Measurements from ENCODE around the gene PFDN6. TPM values are rescaled to one million over a fixed set of nuclear protein-coding genes. Genes with fewer than 3 reads are reported as not detected.
A peak's percentile ranks its signal among the peaks of the same experiment; 100 is the strongest.

The PFDN6 gene
- total and polyA plus RNA-seq, 2 of the 13 experiments (the other 11 are each of a cell fraction or from before 2014, with no cell fraction given), result 75.5 to 87.0 TPM

DNA sequence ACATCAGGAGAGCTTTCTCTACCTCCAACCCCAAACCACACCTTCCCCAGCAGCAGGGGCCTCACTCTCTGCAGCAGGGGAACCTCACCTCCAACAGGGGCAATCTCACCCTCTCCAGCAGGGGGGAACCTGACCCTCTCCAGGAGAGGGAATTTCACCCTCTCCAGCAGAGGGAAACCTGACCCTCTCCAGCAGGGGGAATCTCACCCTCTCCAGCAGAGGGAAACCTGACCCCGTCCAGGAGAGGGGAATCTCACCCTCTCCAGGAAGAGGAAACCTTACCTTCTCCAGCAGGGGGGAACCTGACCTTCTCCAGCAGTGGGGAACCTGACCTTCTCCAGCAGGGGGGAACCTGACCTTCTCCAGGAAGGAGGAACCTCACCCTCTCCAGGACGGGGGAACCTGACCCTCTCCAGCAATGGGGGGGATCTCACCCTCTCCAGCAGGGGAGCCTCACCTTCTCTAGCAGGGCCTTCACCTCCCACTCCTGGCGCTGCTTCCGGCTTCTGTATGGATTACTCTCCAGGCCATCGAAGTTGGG is 9.4 kb upstream of the PFDN6 start (continued):
- TF ChIP-seq, protein P1, sequence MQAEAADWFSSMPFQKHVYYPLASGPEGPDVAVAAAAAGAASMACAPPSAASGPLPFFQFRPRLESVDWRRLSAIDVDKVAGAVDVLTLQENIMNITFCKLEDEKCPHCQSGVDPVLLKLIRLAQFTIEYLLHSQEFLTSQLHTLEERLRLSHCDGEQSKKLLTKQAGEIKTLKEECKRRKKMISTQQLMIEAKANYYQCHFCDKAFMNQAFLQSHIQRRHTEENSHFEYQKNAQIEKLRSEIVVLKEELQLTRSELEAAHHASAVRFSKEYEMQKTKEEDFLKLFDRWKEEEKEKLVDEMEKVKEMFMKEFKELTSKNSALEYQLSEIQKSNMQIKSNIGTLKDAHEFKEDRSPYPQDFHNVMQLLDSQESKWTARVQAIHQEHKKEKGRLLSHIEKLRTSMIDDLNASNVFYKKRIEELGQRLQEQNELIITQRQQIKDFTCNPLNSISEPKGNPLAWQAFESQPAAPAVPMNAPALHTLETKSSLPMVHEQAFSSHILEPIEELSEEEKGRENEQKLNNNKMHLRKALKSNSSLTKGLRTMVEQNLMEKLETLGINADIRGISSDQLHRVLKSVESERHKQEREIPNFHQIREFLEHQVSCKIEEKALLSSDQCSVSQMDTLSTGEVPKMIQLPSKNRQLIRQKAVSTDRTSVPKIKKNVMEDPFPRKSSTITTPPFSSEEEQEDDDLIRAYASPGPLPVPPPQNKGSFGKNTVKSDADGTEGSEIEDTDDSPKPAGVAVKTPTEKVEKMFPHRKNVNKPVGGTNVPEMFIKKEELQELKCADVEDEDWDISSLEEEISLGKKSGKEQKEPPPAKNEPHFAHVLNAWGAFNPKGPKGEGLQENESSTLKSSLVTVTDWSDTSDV (CRISPR knock-in tag; IDR thresholded peaks at IDR 0.05), result no peak

DNA sequence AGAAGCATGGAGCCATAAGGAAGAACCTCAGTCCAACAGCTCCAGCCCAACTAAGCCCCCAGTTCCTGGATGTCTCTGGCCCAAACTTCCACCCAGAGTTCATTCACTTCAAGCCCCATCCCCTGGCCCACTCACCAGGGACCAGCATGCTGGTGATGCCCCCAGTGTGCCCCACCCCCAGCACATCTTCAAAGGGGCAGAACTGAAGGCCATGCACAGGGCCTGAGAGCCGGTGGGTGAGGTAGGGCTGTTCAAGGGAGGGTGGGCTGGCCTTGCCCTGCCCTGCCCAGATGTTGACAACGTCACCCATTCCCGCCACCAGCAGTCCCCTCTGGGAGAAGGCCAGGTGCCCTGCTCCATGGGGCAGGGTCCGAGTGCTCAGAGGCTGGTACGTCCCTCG is 8.9 kb upstream of the PFDN6 start:
- peaks cover 6% of the 10 kb centered on the region; the same call in 1 of the 2 replicates for H4K20me1 ChIP-seq (ENCODE audit: insufficient read depth, low read length)
- no peak overlapping the region for H2AFZ ChIP-seq (ENCODE audit: low read length)
- in situ Hi-C loops (cut with HindIII; ENCODE audit: extremely low pct_ligation_motif_present, low pct_unique_long_range_greater_than_20kb) (loop anchor here (25.0 kb wide), 1 partner anchor 132 kb away; the partner anchor contains the start of genes CUTA, PHF1 and SYNGAP1), intact Hi-C loops (cut with micrococcal nuclease; ENCODE audit: unreplicated experiment) (loop anchor here (1.0 kb wide), 3 partner anchors 19 to 111 kb away; partner anchors contain the start of gene KIFC1)
- ChIA-PET CTCF (ENCODE audit: low intra/inter-chr PET ratio, low total read pairs) (interaction anchor here (0.7 to 3.2 kb wide), 6 partner anchors 19 to 145 kb away, joined by 3 to 52 read pairs (median 10); partner anchors contain the start of genes KIFC1 and RGL2), POLR2A (interaction anchor here (2.2 to 4.7 kb wide), 2 partner anchors 8 to 19 kb away, joined by 5 to 20 read pairs; partner anchors contain the start of genes RPS18 and VPS52)
- no peak overlapping the region for H3K4me2 ChIP-seq (ENCODE audit: low read depth, low read length)
- peaks cover 15 to 56% of the 10 kb centered on the region in 2 experiments for H3K36me3 ChIP-seq (replicated peaks in 1 of 2; ENCODE audit: control insufficient read depth in 1 of 2, insufficient read depth in 2 of 2, low read length in 2 of 2)
- no peak overlapping the region for H3K4me3 ChIP-seq (replicated peaks in 1 of 3; ENCODE audit: insufficient read depth in 1 of 3, low read depth in 2 of 3, low read length in 3 of 3)
- H3K27ac ChIP-seq (ENCODE audit: extremely low read length, insufficient read depth, low read length), result peak overlapping the region; percentile 48
- no peak for ATAC-seq
- no TSS peak for BruUV-seq (replicated peaks)
- DNase-seq (ENCODE audit: low spot score), result no peak
- no peak overlapping the region for H3K9ac ChIP-seq (ENCODE audit: insufficient read depth, low read depth, low read length)
- peaks cover under 1% of the 10 kb centered on the region for H3K79me2 ChIP-seq (ENCODE audit: insufficient read depth, low read length)
- H3K9me3 ChIP-seq (ENCODE audit: low read length), result no peaks in the 10 kb centered on the region
- no peak for FAIRE-seq
- peaks cover 3% of the 10 kb centered on the region; the same call in 1 of the 2 replicates for H3K4me1 ChIP-seq (ENCODE audit: insufficient read depth, low read length)
- WGBS (ENCODE audit: low lambda C conversion rate), result 97% methylated on average over 6 of the region's 6 CpGs
- no peaks in the 10 kb centered on the region for H3K27me3 ChIP-seq (ENCODE audit: control insufficient read depth in 1 of 2, insufficient read depth in 2 of 2, low read length in 2 of 2)
- no peak for TF ChIP-seq SALL1 (CRISPR knock-in tag; IDR thresholded peaks at IDR 0.05)
- no peak for TF ChIP-seq SRSF9 (IDR thresholded peaks at IDR 0.05; ENCODE audit: borderline replicate concordance, insufficient read depth, low read depth, low read length, poor library complexity, severe bottlenecking)
- TF ChIP-seq, protein P2, sequence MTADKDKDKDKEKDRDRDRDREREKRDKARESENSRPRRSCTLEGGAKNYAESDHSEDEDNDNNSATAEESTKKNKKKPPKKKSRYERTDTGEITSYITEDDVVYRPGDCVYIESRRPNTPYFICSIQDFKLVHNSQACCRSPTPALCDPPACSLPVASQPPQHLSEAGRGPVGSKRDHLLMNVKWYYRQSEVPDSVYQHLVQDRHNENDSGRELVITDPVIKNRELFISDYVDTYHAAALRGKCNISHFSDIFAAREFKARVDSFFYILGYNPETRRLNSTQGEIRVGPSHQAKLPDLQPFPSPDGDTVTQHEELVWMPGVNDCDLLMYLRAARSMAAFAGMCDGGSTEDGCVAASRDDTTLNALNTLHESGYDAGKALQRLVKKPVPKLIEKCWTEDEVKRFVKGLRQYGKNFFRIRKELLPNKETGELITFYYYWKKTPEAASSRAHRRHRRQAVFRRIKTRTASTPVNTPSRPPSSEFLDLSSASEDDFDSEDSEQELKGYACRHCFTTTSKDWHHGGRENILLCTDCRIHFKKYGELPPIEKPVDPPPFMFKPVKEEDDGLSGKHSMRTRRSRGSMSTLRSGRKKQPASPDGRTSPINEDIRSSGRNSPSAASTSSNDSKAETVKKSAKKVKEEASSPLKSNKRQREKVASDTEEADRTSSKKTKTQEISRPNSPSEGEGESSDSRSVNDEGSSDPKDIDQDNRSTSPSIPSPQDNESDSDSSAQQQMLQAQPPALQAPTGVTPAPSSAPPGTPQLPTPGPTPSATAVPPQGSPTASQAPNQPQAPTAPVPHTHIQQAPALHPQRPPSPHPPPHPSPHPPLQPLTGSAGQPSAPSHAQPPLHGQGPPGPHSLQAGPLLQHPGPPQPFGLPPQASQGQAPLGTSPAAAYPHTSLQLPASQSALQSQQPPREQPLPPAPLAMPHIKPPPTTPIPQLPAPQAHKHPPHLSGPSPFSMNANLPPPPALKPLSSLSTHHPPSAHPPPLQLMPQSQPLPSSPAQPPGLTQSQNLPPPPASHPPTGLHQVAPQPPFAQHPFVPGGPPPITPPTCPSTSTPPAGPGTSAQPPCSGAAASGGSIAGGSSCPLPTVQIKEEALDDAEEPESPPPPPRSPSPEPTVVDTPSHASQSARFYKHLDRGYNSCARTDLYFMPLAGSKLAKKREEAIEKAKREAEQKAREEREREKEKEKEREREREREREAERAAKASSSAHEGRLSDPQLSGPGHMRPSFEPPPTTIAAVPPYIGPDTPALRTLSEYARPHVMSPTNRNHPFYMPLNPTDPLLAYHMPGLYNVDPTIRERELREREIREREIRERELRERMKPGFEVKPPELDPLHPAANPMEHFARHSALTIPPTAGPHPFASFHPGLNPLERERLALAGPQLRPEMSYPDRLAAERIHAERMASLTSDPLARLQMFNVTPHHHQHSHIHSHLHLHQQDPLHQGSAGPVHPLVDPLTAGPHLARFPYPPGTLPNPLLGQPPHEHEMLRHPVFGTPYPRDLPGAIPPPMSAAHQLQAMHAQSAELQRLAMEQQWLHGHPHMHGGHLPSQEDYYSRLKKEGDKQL (CRISPR knock-in tag; IDR thresholded peaks at IDR 0.05; ENCODE audit: low read depth), result no peak
- no peak for TF ChIP-seq ZNF296 (CRISPR knock-in tag; conservative IDR thresholded peaks at IDR 0.05)
- 0 out of 2 replicates have a peak, but pooled peaks have one; percentile 34 for TF ChIP-seq ZNF225 (CRISPR knock-in tag; IDR thresholded peaks at IDR 0.05)
- 0 out of 2 replicates have a peak, but pooled peaks have one; percentile 30 for TF ChIP-seq ZBTB7A (CRISPR knock-in tag; IDR thresholded peaks at IDR 0.05)
- TF ChIP-seq YEATS2 (CRISPR knock-in tag; IDR thresholded peaks at IDR 0.05; ENCODE audit: borderline replicate concordance), result no peak
- peak; percentile 43 for TF ChIP-seq RBM39 (IDR thresholded peaks at IDR 0.05; ENCODE audit: low read depth, low read length, poor library complexity, severe bottlenecking)
- TF ChIP-seq, protein P3, sequence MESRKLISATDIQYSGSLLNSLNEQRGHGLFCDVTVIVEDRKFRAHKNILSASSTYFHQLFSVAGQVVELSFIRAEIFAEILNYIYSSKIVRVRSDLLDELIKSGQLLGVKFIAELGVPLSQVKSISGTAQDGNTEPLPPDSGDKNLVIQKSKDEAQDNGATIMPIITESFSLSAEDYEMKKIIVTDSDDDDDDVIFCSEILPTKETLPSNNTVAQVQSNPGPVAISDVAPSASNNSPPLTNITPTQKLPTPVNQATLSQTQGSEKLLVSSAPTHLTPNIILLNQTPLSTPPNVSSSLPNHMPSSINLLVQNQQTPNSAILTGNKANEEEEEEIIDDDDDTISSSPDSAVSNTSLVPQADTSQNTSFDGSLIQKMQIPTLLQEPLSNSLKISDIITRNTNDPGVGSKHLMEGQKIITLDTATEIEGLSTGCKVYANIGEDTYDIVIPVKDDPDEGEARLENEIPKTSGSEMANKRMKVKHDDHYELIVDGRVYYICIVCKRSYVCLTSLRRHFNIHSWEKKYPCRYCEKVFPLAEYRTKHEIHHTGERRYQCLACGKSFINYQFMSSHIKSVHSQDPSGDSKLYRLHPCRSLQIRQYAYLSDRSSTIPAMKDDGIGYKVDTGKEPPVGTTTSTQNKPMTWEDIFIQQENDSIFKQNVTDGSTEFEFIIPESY (CRISPR knock-in tag; IDR thresholded peaks at IDR 0.05), result peak; percentile 42; the same call in 1 of the 2 replicates
